ENCODE results near the gene ACSS1.

ACSS1 gene

DNA sequence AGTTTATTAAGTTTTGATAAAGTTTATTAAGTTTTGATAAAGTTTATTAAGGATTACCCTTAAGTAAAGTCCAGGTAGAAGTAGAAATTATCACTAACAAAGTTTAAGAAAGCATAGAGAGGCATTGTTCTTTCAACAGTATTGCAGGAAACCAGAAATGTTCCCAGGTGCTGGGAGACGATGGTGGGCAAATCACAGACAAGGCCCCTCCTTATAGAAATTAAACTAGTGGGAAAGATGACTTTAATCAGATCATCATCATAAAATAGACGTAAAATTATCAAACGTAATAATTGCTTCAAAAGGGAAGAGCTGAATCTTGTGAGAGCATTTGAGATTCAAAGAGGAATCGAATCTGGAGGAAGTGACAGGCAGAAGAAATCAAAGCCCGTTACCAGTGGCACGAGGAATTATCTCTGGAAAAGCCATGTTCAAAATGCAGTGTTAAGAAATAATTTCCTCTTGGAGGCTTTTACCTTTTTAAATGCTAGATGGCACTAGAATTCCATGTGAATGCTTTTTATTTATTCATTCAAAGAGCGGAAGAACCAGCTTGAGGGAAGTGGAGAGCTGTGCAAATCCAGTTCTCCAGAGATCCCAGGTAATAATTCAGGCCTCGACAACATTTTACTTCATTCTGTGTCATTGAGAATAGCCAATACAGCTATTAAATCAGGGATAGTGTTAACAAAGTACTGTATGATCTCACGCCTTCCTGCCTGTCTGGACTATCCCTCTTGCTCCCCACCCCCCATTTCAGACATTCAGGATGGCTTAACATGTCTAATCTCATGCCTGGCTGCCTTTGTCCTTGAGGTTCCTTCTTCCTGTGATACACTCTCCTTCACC lies 64.4 kb downstream of the ACSS1 start:
- peak; percentile 65 for DNase-seq (ENCODE audit: low read depth)
- TF ChIP-seq, protein P1, sequence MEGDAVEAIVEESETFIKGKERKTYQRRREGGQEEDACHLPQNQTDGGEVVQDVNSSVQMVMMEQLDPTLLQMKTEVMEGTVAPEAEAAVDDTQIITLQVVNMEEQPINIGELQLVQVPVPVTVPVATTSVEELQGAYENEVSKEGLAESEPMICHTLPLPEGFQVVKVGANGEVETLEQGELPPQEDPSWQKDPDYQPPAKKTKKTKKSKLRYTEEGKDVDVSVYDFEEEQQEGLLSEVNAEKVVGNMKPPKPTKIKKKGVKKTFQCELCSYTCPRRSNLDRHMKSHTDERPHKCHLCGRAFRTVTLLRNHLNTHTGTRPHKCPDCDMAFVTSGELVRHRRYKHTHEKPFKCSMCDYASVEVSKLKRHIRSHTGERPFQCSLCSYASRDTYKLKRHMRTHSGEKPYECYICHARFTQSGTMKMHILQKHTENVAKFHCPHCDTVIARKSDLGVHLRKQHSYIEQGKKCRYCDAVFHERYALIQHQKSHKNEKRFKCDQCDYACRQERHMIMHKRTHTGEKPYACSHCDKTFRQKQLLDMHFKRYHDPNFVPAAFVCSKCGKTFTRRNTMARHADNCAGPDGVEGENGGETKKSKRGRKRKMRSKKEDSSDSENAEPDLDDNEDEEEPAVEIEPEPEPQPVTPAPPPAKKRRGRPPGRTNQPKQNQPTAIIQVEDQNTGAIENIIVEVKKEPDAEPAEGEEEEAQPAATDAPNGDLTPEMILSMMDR (IDR thresholded peaks at IDR 0.05; ENCODE audit: insufficient read depth, low read depth, low read length, missing control alignments), result peak; percentile 49
- H3K4me3 ChIP-seq (ENCODE audit: low read length), result peak overlapping the region; percentile 93

DNA sequence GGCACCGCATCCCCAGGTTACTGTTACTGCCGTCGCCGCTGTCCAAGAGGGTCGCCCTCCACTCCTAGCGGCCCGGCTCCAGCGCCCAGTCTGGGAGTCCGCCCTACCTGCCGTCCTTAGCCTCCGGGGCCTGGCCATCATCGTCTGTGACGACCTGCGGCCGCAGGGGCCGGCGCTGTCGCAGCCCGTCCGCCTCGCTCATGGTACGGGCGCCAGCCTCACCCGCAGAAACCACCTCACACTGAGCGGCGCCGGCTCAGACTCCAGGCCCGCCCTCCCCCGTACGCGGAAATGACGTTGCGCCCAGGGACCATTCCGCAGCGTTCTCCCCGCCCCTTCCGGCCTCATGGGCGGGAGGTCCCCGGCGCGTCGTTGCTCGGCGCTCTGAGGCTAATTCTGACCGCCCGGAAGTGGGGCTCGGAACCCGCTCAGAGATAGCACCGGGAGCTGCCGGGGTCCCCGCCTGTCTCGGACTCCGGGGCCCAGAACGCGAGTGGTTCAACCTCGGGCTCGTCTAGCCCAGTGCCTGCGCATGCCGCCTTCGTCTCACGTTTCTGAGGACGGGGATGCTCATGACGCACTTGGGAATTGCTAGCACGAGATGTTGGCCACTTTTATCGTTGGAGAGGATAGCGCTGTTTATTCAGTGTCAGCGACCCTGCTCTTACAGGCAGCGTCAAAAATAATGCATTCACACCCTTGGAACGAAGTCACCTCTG lies 65.3 kb downstream of the ACSS1 start, which contains the start of gene APMAP:
Gene APMAP (minus strand): TSS at position 265 of the 719 bp plus-strand sequence. CDS start 63 bp downstream, at position 202.
- H3K4me3 ChIP-seq (ENCODE audit: low read length), result peak within 1 kb of the TSS; percentile 93
- TF ChIP-seq, protein P1 (IDR thresholded peaks at IDR 0.05; ENCODE audit: insufficient read depth, low read depth, low read length, missing control alignments), result no peak
- peak; percentile 94 for DNase-seq (ENCODE audit: low read depth)

DNA sequence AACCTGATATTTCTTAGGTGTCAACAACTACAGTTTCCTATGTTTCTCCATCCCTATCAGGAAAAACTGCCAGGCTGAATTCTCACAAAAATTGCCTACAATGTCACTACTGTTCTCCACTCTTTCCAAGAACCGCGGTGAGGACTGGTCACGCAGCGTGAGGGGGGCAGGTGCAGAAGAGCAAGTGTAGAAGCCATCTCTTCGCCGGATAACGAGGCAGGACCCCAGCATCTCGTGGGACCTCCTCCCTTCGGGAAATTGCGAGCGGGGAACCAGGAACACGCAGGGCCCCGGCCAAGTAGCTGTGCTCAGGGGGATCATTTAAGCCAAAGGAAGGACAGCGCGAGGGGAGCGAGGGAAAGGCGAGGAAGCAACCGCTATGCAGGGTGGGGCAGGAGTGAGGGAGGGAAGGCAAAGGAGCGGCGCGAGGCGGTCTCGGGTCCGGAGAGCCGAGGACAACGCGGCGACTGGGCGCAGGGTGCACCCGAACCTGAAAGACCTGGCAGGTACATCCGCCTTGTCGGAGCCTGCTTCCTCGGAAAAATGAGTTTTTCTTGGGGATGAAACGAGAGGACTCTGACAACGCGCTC lies 65.9 kb downstream of the ACSS1 start:
- peak overlapping the region; percentile 93 for H3K4me3 ChIP-seq (ENCODE audit: low read length)
- DNase-seq (ENCODE audit: low read depth), result no peak
- TF ChIP-seq, protein P1 (IDR thresholded peaks at IDR 0.05; ENCODE audit: insufficient read depth, low read depth, low read length, missing control alignments), result no peak

DNA sequence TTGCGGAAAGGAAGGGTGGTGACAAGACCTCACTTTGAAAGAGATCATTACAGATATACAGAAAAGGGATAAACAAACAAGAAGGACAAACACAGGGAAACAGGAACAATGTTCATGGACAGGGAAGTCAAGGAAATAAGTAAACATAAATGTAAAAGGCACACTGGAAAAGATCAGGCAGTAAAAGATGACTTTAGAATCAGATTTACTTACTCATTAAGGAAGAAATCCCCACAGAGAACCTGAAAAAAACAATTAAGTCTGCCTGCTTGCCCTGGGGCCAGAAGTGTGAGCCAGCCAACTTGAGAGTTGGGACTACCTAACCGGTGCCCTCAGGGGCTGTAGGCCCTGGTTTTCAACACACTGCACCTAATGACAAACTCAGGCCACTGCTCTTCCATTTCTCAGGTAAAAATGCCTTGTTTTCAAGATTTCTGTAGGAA lies 67.1 kb downstream of the ACSS1 start:
- peak; percentile 75 for DNase-seq (ENCODE audit: low read depth)
- no peak overlapping the region for H3K4me3 ChIP-seq (ENCODE audit: low read length)

DNA sequence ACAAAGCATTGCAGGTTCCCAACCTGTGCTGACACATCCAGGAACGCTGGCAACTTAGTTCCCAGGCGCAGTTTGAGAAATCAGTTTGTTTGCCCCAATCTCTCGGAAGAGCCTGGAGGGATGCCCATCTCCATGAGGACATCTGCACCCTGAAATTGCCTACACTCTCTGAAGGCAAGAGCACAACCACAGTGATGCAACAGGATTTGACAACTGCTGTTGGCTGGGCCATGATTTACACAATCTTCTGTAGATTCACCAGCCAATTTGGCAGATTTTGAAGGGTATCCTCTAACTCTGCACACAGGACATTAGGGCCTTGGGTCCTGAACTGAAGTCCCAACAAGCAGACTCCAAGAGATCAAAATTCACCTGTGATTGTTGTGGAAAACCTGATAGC lies 68.8 kb downstream of the ACSS1 start:
- H3K4me3 ChIP-seq (ENCODE audit: low read length), result no peak overlapping the region
- TF ChIP-seq, protein P1 (IDR thresholded peaks at IDR 0.05; ENCODE audit: insufficient read depth, low read depth, low read length, missing control alignments), result no peak
- no peak for DNase-seq (ENCODE audit: low read depth)

More for the DNA sequence above, 67.1 kb downstream of the ACSS1 start:
- TF ChIP-seq, protein P1 (IDR thresholded peaks at IDR 0.05; ENCODE audit: insufficient read depth, low read depth, low read length, missing control alignments), result no peak

DNA sequence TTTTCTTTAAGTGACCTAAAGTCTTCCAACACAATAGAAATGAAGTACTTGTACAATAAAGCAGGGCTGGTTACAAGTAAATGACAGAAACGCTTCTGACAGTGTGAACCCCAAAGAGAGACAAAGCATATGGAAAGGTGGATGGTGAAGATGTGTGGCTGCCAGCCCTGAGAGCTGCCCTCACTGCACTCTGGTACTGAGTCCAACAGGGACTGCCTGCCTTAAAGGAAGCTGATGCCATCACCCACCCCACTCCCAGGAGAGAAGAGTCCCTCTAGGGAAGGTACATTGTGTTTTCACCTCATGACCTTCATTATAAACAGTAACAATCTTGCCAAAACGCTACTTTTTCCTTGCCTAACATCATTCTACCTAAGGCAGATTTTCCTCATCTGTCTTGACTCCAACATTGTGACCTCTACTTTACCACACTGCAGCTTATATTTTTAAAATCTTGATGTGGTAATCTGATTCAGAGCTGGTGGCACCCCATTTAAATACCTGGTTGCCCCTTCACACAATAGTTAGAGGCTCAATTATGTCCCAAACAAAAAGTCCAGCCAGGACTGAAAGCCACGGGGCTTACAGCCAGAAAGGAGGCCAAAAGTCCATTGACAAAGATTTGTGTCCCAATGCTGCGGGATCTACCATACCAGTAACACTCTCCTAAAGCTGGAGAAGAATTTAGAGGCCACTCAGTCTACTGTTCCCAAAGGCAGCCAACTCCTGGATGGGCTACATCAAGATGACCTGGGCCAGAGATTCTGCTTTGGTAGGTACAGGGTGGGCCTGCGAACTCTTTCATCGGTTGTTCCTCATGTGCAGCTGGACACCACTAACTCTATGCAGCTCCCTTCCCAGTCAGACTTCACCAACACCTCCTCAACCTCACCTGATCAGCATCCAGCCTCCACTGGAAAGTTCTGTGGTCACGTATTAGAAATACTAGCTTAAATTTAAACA lies 69.8 kb downstream of the ACSS1 start:
- DNase-seq (ENCODE audit: low read depth), result no peak
- TF ChIP-seq, protein P1 (IDR thresholded peaks at IDR 0.05; ENCODE audit: insufficient read depth, low read depth, low read length, missing control alignments), result no peak
- no peak overlapping the region for H3K4me3 ChIP-seq (ENCODE audit: low read length)
